ENCODE data around the gene DPEP2. TPM values are rescaled to one million over a fixed set of nuclear protein-coding genes. Genes with fewer than 3 reads are reported as not detected.
A peak's percentile ranks its signal among the peaks of the same experiment; 100 is the strongest.

DPEP2 gene
- total RNA-seq, 6 experiments from 2014 or later: 0.93 to 2.3 (median 1.6) TPM

DNA sequence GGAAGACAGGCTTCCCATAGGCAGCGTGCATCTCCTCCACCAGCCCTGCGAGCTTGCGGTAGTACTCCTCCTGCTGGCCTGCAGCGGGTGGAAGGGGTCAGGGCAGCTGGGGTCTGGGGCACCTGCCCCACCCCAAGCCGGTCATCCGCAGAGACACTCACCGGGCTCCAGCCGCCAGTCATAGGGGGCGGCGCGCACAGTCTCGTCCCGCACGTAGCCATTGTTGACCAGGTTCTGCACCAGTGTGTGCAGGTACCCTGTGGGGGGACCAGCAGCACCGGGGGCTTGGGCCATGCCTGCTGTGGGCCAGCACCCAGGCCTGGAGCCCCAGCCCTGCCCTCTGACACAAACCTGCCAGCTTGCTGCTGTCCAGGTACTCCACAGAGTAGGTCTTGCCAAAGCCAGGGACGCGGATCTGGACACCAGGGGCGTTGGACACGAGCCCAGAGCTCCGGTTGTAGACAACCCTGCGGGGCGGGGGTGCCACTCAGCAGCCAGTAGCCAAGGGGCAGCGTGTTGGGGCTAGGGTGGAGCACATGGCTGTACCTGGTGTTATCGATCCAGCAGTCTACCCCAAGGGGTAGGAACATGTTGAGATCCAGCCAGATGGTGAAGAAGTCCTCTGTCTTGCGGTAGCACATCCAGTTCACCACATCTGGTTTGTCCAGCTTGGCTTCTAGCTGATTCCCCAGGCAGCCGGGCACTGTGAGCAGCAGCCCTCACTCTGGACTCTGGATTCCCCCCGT lies 56.6 kb downstream of the DPEP2 start:
- intact Hi-C loops (cut with DNase I): no loop called here
- no CpG with 5 or more reads among the region's 27 CpGs for WGBS (ENCODE audit: insufficient coverage, low coverage, low lambda C conversion rate, missing lambda C conversion rate)
- TF ChIP-seq, protein P1, sequence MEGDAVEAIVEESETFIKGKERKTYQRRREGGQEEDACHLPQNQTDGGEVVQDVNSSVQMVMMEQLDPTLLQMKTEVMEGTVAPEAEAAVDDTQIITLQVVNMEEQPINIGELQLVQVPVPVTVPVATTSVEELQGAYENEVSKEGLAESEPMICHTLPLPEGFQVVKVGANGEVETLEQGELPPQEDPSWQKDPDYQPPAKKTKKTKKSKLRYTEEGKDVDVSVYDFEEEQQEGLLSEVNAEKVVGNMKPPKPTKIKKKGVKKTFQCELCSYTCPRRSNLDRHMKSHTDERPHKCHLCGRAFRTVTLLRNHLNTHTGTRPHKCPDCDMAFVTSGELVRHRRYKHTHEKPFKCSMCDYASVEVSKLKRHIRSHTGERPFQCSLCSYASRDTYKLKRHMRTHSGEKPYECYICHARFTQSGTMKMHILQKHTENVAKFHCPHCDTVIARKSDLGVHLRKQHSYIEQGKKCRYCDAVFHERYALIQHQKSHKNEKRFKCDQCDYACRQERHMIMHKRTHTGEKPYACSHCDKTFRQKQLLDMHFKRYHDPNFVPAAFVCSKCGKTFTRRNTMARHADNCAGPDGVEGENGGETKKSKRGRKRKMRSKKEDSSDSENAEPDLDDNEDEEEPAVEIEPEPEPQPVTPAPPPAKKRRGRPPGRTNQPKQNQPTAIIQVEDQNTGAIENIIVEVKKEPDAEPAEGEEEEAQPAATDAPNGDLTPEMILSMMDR (IDR thresholded peaks at IDR 0.05): no peak
- TF ChIP-seq POLR2A (IDR thresholded peaks at IDR 0.05): no peak
- H3K27ac ChIP-seq: peak overlapping the region in 2 of 3 donors; percentile 21 to 83
- ATAC-seq (peak; percentile 29 to 64 (median 62)), DNase-seq (peak; percentile 77 to 96 (median 93))
- no peaks in the 10 kb centered on the region for H3K27me3 ChIP-seq
- peaks cover 0 to 15% (median 7%) of the 10 kb centered on the region in 4 donors for H3K36me3 ChIP-seq
- H3K4me1 ChIP-seq: peaks cover 0 to 40% (median 14%) of the 10 kb centered on the region in 4 donors
- no peaks in the 10 kb centered on the region for H3K9me3 ChIP-seq
- peak overlapping the region in 2 of 3 donors; percentile 63 to 64 for H3K4me3 ChIP-seq

DNA sequence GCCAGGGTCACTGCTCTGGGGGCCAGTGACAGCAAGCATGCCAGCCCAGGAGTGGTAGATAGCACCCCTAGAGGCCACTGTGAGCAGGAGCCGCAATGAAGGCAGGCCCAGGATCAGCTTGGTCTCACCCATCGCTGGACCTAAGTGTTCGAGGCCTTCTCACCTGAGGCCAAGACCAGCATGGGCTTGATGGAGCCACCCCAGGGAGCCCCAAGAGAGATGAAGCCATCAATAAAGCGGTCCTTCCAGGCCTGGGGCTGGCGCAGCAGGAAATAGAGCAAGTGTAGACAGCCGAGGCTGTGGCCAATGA lies 57.1 kb downstream of the DPEP2 start:
- DNase-seq (no peak), ATAC-seq (peak; percentile 6 to 33 (median 14))
- Histone ChIP-seq H3K4me3 (peak overlapping the region in 2 of 3 donors; percentile 63 to 64), H3K36me3 (peaks cover 0 to 10% (median 4%) of the 10 kb centered on the region in 4 donors), H3K4me1 (peaks cover 0 to 45% (median 14%) of the 10 kb centered on the region in 4 donors), H3K9me3 (no peaks in the 10 kb centered on the region), H3K27me3 (no peaks in the 10 kb centered on the region), H3K27ac (peak overlapping the region in 2 of 3 donors; percentile 21 to 83)
- intact Hi-C loops (cut with DNase I): no loop called here
- WGBS (ENCODE audit: insufficient coverage, low coverage, low lambda C conversion rate, missing lambda C conversion rate): no CpG with 5 or more reads among the region's 6 CpGs
- TF ChIP-seq, protein P1 (IDR thresholded peaks at IDR 0.05): peak; percentile 42 to 61 (median 52)
- TF ChIP-seq POLR2A (IDR thresholded peaks at IDR 0.05): no peak

DNA sequence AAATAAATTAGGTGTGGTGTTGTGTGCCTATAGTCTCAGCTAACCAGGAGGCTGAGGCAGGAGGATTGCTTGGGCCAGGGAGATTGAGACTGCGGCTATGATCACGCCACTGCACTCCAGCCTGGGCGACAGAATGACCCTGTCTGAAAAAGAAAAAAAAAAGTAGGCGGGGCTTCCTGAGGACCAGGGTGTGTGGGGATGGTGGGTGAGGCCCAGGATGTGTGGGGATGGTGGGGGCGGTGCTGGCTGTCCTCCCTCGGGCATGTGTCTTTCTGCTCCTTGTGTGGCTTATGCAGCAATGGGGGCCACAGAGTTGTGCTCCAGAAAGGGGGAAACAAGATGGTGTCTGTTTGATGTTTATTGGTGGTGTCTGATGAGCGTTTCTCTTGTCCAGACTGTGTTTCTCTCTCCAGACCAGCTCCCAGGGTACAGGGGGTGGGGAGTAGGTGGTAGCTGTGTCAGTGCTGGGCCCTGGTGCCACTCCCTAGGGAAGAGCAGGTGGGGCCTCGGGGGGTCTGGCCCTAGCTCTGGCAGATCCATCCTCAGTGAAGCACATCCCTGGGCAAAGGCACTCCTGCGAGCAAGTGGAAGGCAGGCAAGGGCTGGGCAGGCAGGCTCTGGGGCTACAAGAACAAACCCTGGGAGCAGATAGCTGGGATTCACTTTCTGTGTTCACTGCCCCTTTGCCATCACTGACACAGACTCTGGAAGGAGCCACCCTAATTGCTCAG lies 57.6 kb downstream of the DPEP2 start:
- 70% methylated on average over 8 of the region's 9 CpGs for WGBS (ENCODE audit: insufficient coverage, low coverage, low lambda C conversion rate, missing lambda C conversion rate)
- TF ChIP-seq, protein P1 (IDR thresholded peaks at IDR 0.05): no peak
- TF ChIP-seq POLR2A (IDR thresholded peaks at IDR 0.05): no peak
- H3K27ac ChIP-seq: peak overlapping the region in 1 of 3 donors; percentile 13
- intact Hi-C loops (cut with DNase I): no loop called here
- H3K4me3 ChIP-seq: no peak overlapping the region
- DNase-seq (no peak), ATAC-seq (no peak)
- peaks cover 0 to 5% (median 2%) of the 10 kb centered on the region in 4 donors for H3K36me3 ChIP-seq
- peaks cover 0 to 50% (median 14%) of the 10 kb centered on the region in 4 donors for H3K4me1 ChIP-seq
- H3K27me3 ChIP-seq: no peaks in the 10 kb centered on the region
- H3K9me3 ChIP-seq: no peaks in the 10 kb centered on the region

DNA sequence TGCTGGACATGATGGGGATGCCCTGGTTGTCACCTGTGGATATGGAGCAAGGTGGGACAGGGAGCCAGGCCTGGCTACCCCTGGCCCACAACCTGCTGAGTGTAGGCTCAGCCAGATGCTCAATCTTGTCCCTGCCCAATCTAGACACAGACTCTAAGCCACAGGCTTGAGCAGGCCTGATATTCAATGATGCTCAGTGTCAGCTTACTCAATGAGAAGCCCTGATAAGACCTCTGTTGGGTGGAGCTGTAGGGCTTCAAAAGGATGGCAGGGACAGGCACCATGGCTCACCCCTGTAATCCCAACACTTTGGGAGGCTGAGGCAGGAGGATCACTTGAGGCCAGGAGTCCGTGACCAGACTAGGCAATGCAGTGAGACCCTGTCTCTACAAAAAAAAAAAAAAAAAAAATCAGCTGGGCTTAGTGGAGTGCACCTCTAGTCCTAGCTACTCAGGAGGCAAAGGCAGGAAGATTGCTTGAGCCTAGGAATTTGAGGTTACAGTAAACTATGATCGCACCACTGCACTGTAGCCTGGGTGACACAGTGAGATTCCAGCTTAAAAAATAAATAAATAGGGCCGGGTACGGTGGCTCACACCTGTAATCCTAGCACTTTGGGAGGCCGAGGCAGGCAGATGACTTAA lies 58.7 kb downstream of the DPEP2 start:
- TF ChIP-seq, protein P1 (IDR thresholded peaks at IDR 0.05): no peak
- no peak for TF ChIP-seq POLR2A (IDR thresholded peaks at IDR 0.05)
- Histone ChIP-seq H3K4me1 (peaks cover 0 to 50% (median 14%) of the 10 kb centered on the region in 4 donors), H3K36me3 (no peaks in the 10 kb centered on the region), H3K9me3 (no peaks in the 10 kb centered on the region), H3K27me3 (no peaks in the 10 kb centered on the region), H3K4me3 (no peak overlapping the region), H3K27ac (no peak overlapping the region)
- DNase-seq (no peak), ATAC-seq (no peak)
- 85% methylated on average over 4 of the region's 5 CpGs for WGBS (ENCODE audit: insufficient coverage, low coverage, low lambda C conversion rate, missing lambda C conversion rate)
- intact Hi-C loops (cut with DNase I): no loop called here
